ENCODE data around the gene LETMD1.

LETMD1 gene

DNA sequence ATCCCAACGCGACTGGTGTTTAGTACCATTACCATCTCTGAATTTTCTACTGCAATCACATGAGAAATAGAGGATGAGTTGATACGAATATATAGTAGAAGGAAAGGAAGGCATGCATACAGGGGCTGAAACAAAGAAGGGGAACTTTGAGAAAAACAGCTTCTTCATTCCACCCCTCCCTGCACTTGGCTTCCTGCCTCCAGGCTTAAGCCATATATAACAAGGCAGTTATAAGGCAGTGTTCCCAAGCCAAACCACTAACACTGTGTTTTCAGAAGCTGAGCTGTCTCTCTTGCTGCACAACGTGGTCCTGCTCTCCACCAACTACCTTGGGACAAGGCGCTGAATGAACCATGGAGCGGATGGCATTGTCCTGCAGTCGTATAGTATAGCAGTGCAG, 11.0 kb downstream of the LETMD1 start:
- H3K9ac ChIP-seq (ENCODE audit: low read length) = no peak overlapping the region
- 84% methylated on average over 4 of the region's 7 CpGs for WGBS
- H3K79me1 ChIP-seq (replicated peaks; ENCODE audit: low read length, poor library complexity, severe bottlenecking) = peaks cover 17% of the 10 kb centered on the region
- H3K4me2 ChIP-seq (ENCODE audit: low read length, poor library complexity, severe bottlenecking) = no peak overlapping the region
- no peak overlapping the region for H3K27ac ChIP-seq (ENCODE audit: low read length, poor library complexity, severe bottlenecking)
- no peak overlapping the region for H4K8ac ChIP-seq (ENCODE audit: low read length)
- H2BK12ac ChIP-seq (ENCODE audit: low read length in 2 of 2) = no peak overlapping the region
- H3K4me1 ChIP-seq (ENCODE audit: control insufficient read depth, insufficient read depth, low read depth, low read length) = no peaks in the 10 kb centered on the region
- H3K23ac ChIP-seq (ENCODE audit: low read length in 2 of 2) = no peak overlapping the region
- H3K18ac ChIP-seq (ENCODE audit: low read depth in 1 of 2, low read length in 2 of 2) = no peak overlapping the region
- no peak overlapping the region for H3K14ac ChIP-seq (ENCODE audit: low read length in 2 of 2)
- peaks cover 39 to 93% of the 10 kb centered on the region in 2 experiments for H3K36me3 ChIP-seq (ENCODE audit: control insufficient read depth in 1 of 2, insufficient read depth in 2 of 2, low read depth in 1 of 2, low read length in 2 of 2)
- no peak overlapping the region for H4K91ac ChIP-seq (ENCODE audit: low read length)
- no peak overlapping the region for H2AFZ ChIP-seq (ENCODE audit: low read depth, low read length)
- H2BK120ac ChIP-seq (ENCODE audit: low read depth, low read length) = no peak overlapping the region
- H3K4me3 ChIP-seq (ENCODE audit: insufficient read depth in 1 of 2, low read depth in 1 of 2, low read length in 2 of 2) = no peak overlapping the region
- no peak overlapping the region for H2BK15ac ChIP-seq (ENCODE audit: low read depth, poor library complexity, severe bottlenecking)
- H3K27me3 ChIP-seq (ENCODE audit: control insufficient read depth in 1 of 2, insufficient read depth in 1 of 2, low read length in 2 of 2) = no peaks in the 10 kb centered on the region
- H3K9me3 ChIP-seq (ENCODE audit: control insufficient read depth, low read length) = no peaks in the 10 kb centered on the region
- no peak overlapping the region for H2BK5ac ChIP-seq (ENCODE audit: low read depth, low read length, poor library complexity, severe bottlenecking)
- H2AK5ac ChIP-seq (ENCODE audit: low read length, severe bottlenecking) = no peak overlapping the region
- no peak overlapping the region for H3K4ac ChIP-seq (ENCODE audit: low read depth in 1 of 2, low read length in 2 of 2)
- no peak for DNase-seq

GRCh38 chr12:51062631-51063397, 14.7 kb downstream of the LETMD1 start:
- no peak overlapping the region for H3K4ac ChIP-seq (ENCODE audit: low read depth in 1 of 2, low read length in 2 of 2)
- H3K18ac ChIP-seq (ENCODE audit: low read depth in 1 of 2, low read length in 2 of 2) = no peak overlapping the region
- WGBS = 96% methylated on average over 6 of the region's 9 CpGs

GRCh38 chr12:51065530-51065929, 17.4 kb downstream of the LETMD1 start:
- H3K18ac ChIP-seq (ENCODE audit: low read depth in 1 of 2, low read length in 2 of 2) = no peak overlapping the region
- H2BK5ac ChIP-seq (ENCODE audit: low read depth, low read length, poor library complexity, severe bottlenecking) = no peak overlapping the region
- no peak overlapping the region for H2BK120ac ChIP-seq (ENCODE audit: low read depth, low read length)
- 98% methylated on average over 4 of the region's 5 CpGs for WGBS
- no peak overlapping the region for H2BK12ac ChIP-seq (ENCODE audit: low read length in 2 of 2)
- H2AK5ac ChIP-seq (ENCODE audit: low read length, severe bottlenecking) = no peak overlapping the region
- no peak overlapping the region for H3K4me2 ChIP-seq (ENCODE audit: low read length, poor library complexity, severe bottlenecking)
- no peak overlapping the region for H3K4me3 ChIP-seq (ENCODE audit: insufficient read depth in 1 of 2, low read depth in 1 of 2, low read length in 2 of 2)
- H3K23ac ChIP-seq (ENCODE audit: low read length in 2 of 2) = no peak overlapping the region
- H2BK15ac ChIP-seq (ENCODE audit: low read depth, poor library complexity, severe bottlenecking) = no peak overlapping the region
- no peak overlapping the region for H3K9ac ChIP-seq (ENCODE audit: low read length)
- no peak overlapping the region for H4K8ac ChIP-seq (ENCODE audit: low read length)
- peaks cover 27% of the 10 kb centered on the region for H3K79me1 ChIP-seq (replicated peaks; ENCODE audit: low read length, poor library complexity, severe bottlenecking)
- no peak overlapping the region for H3K27ac ChIP-seq (ENCODE audit: low read length, poor library complexity, severe bottlenecking)
- H3K36me3 ChIP-seq (ENCODE audit: control insufficient read depth in 1 of 2, insufficient read depth in 2 of 2, low read depth in 1 of 2, low read length in 2 of 2) = peaks cover 52 to 84% of the 10 kb centered on the region in 2 experiments
- DNase-seq = no peak
- H3K27me3 ChIP-seq (ENCODE audit: control insufficient read depth in 1 of 2, insufficient read depth in 1 of 2, low read length in 2 of 2) = no peaks in the 10 kb centered on the region
- H3K14ac ChIP-seq (ENCODE audit: low read length in 2 of 2) = no peak overlapping the region
- H3K4ac ChIP-seq (ENCODE audit: low read depth in 1 of 2, low read length in 2 of 2) = no peak overlapping the region
- no peaks in the 10 kb centered on the region for H3K4me1 ChIP-seq (ENCODE audit: control insufficient read depth, insufficient read depth, low read depth, low read length)
- H3K9me3 ChIP-seq (ENCODE audit: control insufficient read depth, low read length) = no peaks in the 10 kb centered on the region
- H4K91ac ChIP-seq (ENCODE audit: low read length) = no peak overlapping the region
- H2AFZ ChIP-seq (ENCODE audit: low read depth, low read length) = no peak overlapping the region

More at GRCh38 chr12:51062631-51063397, 14.7 kb downstream of the LETMD1 start:
- no peak for DNase-seq
- H3K27me3 ChIP-seq (ENCODE audit: control insufficient read depth in 1 of 2, insufficient read depth in 1 of 2, low read length in 2 of 2) = no peaks in the 10 kb centered on the region
- H3K79me1 ChIP-seq (replicated peaks; ENCODE audit: low read length, poor library complexity, severe bottlenecking) = peaks cover 26% of the 10 kb centered on the region
- no peaks in the 10 kb centered on the region for H3K4me1 ChIP-seq (ENCODE audit: control insufficient read depth, insufficient read depth, low read depth, low read length)
- H4K91ac ChIP-seq (ENCODE audit: low read length) = no peak overlapping the region
- no peak overlapping the region for H3K27ac ChIP-seq (ENCODE audit: low read length, poor library complexity, severe bottlenecking)
- H2BK15ac ChIP-seq (ENCODE audit: low read depth, poor library complexity, severe bottlenecking) = no peak overlapping the region
- H3K4me2 ChIP-seq (ENCODE audit: low read length, poor library complexity, severe bottlenecking) = no peak overlapping the region
- no peak overlapping the region for H3K4me3 ChIP-seq (ENCODE audit: insufficient read depth in 1 of 2, low read depth in 1 of 2, low read length in 2 of 2)
- no peak overlapping the region for H2AFZ ChIP-seq (ENCODE audit: low read depth, low read length)
- H2BK5ac ChIP-seq (ENCODE audit: low read depth, low read length, poor library complexity, severe bottlenecking) = no peak overlapping the region
- H3K9ac ChIP-seq (ENCODE audit: low read length) = no peak overlapping the region
- H2BK120ac ChIP-seq (ENCODE audit: low read depth, low read length) = no peak overlapping the region
- H3K23ac ChIP-seq (ENCODE audit: low read length in 2 of 2) = no peak overlapping the region
- no peak overlapping the region for H2AK5ac ChIP-seq (ENCODE audit: low read length, severe bottlenecking)
- no peak overlapping the region for H3K14ac ChIP-seq (ENCODE audit: low read length in 2 of 2)
- no peak overlapping the region for H2BK12ac ChIP-seq (ENCODE audit: low read length in 2 of 2)
- peaks cover 53 to 93% of the 10 kb centered on the region in 2 experiments for H3K36me3 ChIP-seq (ENCODE audit: control insufficient read depth in 1 of 2, insufficient read depth in 2 of 2, low read depth in 1 of 2, low read length in 2 of 2)
- H3K9me3 ChIP-seq (ENCODE audit: control insufficient read depth, low read length) = no peaks in the 10 kb centered on the region
- no peak overlapping the region for H4K8ac ChIP-seq (ENCODE audit: low read length)

- Histone ChIP-seq H2BK15ac (ENCODE audit: low read depth, poor library complexity, severe bottlenecking) (no peak overlapping the region), H4K91ac (ENCODE audit: low read length) (no peak overlapping the region), H3K79me1 (replicated peaks; ENCODE audit: low read length, poor library complexity, severe bottlenecking) (peaks cover 25% of the 10 kb centered on the region), H3K18ac (ENCODE audit: low read depth in 1 of 2, low read length in 2 of 2) (no peak overlapping the region), H2AK5ac (ENCODE audit: low read length, severe bottlenecking) (no peak overlapping the region), H3K23ac (ENCODE audit: low read length in 2 of 2) (no peak overlapping the region), H3K4me3 (ENCODE audit: insufficient read depth in 1 of 2, low read depth in 1 of 2, low read length in 2 of 2) (no peak overlapping the region), H3K27ac (ENCODE audit: low read length, poor library complexity, severe bottlenecking) (no peak overlapping the region), H3K36me3 (ENCODE audit: control insufficient read depth in 1 of 2, insufficient read depth in 2 of 2, low read depth in 1 of 2, low read length in 2 of 2) (peaks cover 61 to 86% of the 10 kb centered on the region in 2 experiments), H3K9ac (ENCODE audit: low read length) (no peak overlapping the region), H2BK5ac (ENCODE audit: low read depth, low read length, poor library complexity, severe bottlenecking) (no peak overlapping the region), H3K9me3 (ENCODE audit: control insufficient read depth, low read length) (no peaks in the 10 kb centered on the region), H3K27me3 (ENCODE audit: control insufficient read depth in 1 of 2, insufficient read depth in 1 of 2, low read length in 2 of 2) (no peaks in the 10 kb centered on the region), H2BK12ac (ENCODE audit: low read length in 2 of 2) (no peak overlapping the region), H3K4ac (ENCODE audit: low read depth in 1 of 2, low read length in 2 of 2) (no peak overlapping the region), H4K8ac (ENCODE audit: low read length) (no peak overlapping the region), H2AFZ (ENCODE audit: low read depth, low read length) (no peak overlapping the region), H3K4me2 (ENCODE audit: low read length, poor library complexity, severe bottlenecking) (no peak overlapping the region), H2BK120ac (ENCODE audit: low read depth, low read length) (no peak overlapping the region), H3K14ac (ENCODE audit: low read length in 2 of 2) (no peak overlapping the region), H3K4me1 (ENCODE audit: control insufficient read depth, insufficient read depth, low read depth, low read length) (no peaks in the 10 kb centered on the region)
- no peak for DNase-seq
- 97% methylated on average over 4 of the region's 4 CpGs for WGBS
Observed at GRCh38 chr12:51067229-51067628, 19.1 kb downstream of the LETMD1 start.
